ENCODE results near the gene CCDC85C. TPM values are rescaled to one million over a fixed set of nuclear protein-coding genes. Genes with fewer than 3 reads are reported as not detected.

The CCDC85C gene
- total RNA-seq, 1 experiment from 2014 or later: 33.2 TPM

GRCh38 chr14:99475179-99475578, 128.8 kb downstream of the CCDC85C start:
- Histone ChIP-seq H2BK15ac (ENCODE audit: low read depth, low read length) (no peak overlapping the region), H3K23me2 (ENCODE audit: insufficient read length, low read depth, low read length, poor library complexity, severe bottlenecking) (peaks cover 4% of the 10 kb centered on the region), H3K4me2 (ENCODE audit: insufficient read depth, insufficient read length, low read length) (no peak overlapping the region), H2AFZ (ENCODE audit: low read length) (no peak overlapping the region), H3K27me3 (ENCODE audit: insufficient read depth, low read length) (no peaks in the 10 kb centered on the region), H3K79me2 (ENCODE audit: insufficient read depth, low read length) (peaks cover 49% of the 10 kb centered on the region; the same call in 1 of the 2 replicates), H2BK5ac (ENCODE audit: insufficient read length, low read length) (no peak overlapping the region), H2BK12ac (ENCODE audit: insufficient read length, low read depth, low read length) (no peak overlapping the region), H3K23ac (ENCODE audit: insufficient read length, low read depth, low read length) (no peak overlapping the region), H4K20me1 (ENCODE audit: control insufficient read depth, insufficient read depth, insufficient read length) (no peaks in the 10 kb centered on the region), H2BK120ac (ENCODE audit: low read depth, low read length, poor library complexity, severe bottlenecking) (no peak overlapping the region), H3K79me1 (ENCODE audit: insufficient read depth, low read depth, low read length, poor library complexity, severe bottlenecking) (peaks cover 13% of the 10 kb centered on the region), H3K9me3 (ENCODE audit: control insufficient read depth, low read depth, low read length) (no peaks in the 10 kb centered on the region), H2BK20ac (ENCODE audit: low read depth, low read length, poor library complexity, severe bottlenecking) (no peak overlapping the region), H4K8ac (replicated peaks; ENCODE audit: insufficient read length, low read depth, low read length) (no peak overlapping the region), H4K5ac (ENCODE audit: insufficient read length, low read depth, low read length) (no peak overlapping the region), H3K14ac (ENCODE audit: insufficient read depth, low read length) (no peak overlapping the region), H3K56ac (ENCODE audit: insufficient read length, low read depth, low read length) (no peak overlapping the region), H3K27ac (ENCODE audit: insufficient read length, low read depth, low read length) (no peak overlapping the region), H3T11ph (ENCODE audit: low read length) (no peak overlapping the region), H3K4me1 (ENCODE audit: insufficient read depth, low read length) (peaks cover 4% of the 10 kb centered on the region; the same call in 1 of the 2 replicates), H3K9ac (ENCODE audit: extremely low read depth, insufficient read length, low read length) (no peak overlapping the region), H3K18ac (ENCODE audit: insufficient read length, low read depth, low read length) (no peak overlapping the region), H4K91ac (ENCODE audit: insufficient read length, low read depth, low read length) (no peak overlapping the region), H3K4ac (ENCODE audit: low read depth, low read length) (no peak overlapping the region), H2AK5ac (ENCODE audit: insufficient read length, low read length) (no peak overlapping the region)
- Mint-ChIP-seq H3K4me3 (no peak overlapping the region), H3K4me1 (peaks cover 31 to 40% of the 10 kb centered on the region in 2 experiments), H3K9me3 (no peaks in the 10 kb centered on the region), H3K27me3 (ENCODE audit: low read depth) (no peaks in the 10 kb centered on the region), H3K36me3 (ENCODE audit: insufficient read depth in 1 of 3, low read depth in 3 of 3) (no peaks in the 10 kb centered on the region), H3K27ac (peak overlapping the region in 2 of 3 experiments; percentile 8 to 50; a peak in 3 of 7 replicates)
- no peak for TF ChIP-seq CTCF (conservative IDR thresholded peaks at IDR 0.05)
- no CpG with 5 or more reads among the region's 9 CpGs for WGBS (ENCODE audit: extremely low coverage, insufficient read length, low lambda C conversion rate)
- no peak for DNase-seq
